ENCODE measurements around the gene MYMX. TPM values are rescaled to one million over a fixed set of nuclear protein-coding genes. Genes with fewer than 3 reads are reported as not detected.

The MYMX gene
- total and polyA plus RNA-seq, 2 of the 13 experiments (the other 11 are each of a cell fraction or from before 2014, with no cell fraction given) = not detected

DNA sequence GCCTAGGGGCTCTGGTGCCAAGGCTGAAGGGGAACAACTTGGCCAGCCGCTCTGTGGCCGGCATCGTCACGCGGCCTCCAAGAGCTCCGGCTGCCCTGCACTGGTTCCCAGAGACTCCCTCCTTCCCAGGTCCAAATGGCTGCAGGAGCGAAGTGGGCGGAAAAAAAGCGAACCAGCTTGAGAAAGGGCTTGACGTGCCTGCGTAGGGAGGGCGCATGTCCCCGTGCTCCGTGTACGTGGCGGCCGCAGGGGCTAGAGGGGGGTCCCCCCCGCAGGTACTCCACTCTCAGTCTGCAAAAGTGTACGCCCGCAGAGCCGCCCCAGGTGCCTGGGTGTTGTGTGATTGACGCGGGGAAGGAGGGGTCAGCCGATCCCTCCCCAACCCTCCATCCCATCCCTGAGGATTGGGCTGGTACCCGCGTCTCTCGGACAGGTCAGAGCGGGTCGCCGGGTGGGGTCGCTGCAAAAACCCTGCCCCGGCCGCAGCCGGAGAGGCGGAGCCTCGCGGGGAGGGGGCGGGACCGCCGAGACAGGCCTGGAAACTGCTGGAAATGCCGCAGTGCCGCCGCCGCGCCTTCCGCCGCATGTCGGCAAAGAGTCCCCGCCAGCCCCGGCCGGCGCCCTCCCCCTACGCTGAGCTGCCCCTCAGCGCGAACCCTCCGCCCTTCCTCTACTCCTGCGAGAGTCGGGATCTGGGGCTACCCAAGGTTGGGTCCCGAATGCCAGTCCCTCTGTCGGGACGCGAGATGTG is 29.4 kb downstream of the MYMX start (continued):
- no peak for TF ChIP-seq EZH2 (conservative IDR thresholded peaks at IDR 0.05; ENCODE audit: low read depth, low read length)
- TF ChIP-seq TOE1 (CRISPR knock-in tag; IDR thresholded peaks at IDR 0.05) = peak; percentile 32; the same call in 1 of the 2 replicates
- 0 out of 2 replicates have a peak, but pooled peaks have one; percentile 24 for TF ChIP-seq ZNF180 (CRISPR knock-in tag; IDR thresholded peaks at IDR 0.05; ENCODE audit: borderline replicate concordance, low read depth)
- TF ChIP-seq, protein P1, sequence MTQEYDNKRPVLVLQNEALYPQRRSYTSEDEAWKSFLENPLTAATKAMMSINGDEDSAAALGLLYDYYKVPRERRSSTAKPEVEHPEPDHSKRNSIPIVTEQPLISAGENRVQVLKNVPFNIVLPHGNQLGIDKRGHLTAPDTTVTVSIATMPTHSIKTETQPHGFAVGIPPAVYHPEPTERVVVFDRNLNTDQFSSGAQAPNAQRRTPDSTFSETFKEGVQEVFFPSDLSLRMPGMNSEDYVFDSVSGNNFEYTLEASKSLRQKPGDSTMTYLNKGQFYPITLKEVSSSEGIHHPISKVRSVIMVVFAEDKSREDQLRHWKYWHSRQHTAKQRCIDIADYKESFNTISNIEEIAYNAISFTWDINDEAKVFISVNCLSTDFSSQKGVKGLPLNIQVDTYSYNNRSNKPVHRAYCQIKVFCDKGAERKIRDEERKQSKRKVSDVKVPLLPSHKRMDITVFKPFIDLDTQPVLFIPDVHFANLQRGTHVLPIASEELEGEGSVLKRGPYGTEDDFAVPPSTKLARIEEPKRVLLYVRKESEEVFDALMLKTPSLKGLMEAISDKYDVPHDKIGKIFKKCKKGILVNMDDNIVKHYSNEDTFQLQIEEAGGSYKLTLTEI (CRISPR knock-in tag; conservative IDR thresholded peaks at IDR 0.05) = no peak
- TF ChIP-seq, protein P2, sequence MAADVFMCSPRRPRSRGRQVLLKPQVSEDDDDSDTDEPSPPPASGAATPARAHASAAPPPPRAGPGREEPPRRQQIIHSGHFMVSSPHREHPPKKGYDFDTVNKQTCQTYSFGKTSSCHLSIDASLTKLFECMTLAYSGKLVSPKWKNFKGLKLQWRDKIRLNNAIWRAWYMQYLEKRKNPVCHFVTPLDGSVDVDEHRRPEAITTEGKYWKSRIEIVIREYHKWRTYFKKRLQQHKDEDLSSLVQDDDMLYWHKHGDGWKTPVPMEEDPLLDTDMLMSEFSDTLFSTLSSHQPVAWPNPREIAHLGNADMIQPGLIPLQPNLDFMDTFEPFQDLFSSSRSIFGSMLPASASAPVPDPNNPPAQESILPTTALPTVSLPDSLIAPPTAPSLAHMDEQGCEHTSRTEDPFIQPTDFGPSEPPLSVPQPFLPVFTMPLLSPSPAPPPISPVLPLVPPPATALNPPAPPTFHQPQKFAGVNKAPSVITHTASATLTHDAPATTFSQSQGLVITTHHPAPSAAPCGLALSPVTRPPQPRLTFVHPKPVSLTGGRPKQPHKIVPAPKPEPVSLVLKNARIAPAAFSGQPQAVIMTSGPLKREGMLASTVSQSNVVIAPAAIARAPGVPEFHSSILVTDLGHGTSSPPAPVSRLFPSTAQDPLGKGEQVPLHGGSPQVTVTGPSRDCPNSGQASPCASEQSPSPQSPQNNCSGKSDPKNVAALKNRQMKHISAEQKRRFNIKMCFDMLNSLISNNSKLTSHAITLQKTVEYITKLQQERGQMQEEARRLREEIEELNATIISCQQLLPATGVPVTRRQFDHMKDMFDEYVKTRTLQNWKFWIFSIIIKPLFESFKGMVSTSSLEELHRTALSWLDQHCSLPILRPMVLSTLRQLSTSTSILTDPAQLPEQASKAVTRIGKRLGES (CRISPR knock-in tag; IDR thresholded peaks at IDR 0.05; ENCODE audit: borderline replicate concordance) = peak; percentile 32; the same call in 1 of the 2 replicates
- peak; percentile 80; the same call in 1 of the 2 replicates for TF ChIP-seq CSRNP1 (CRISPR knock-in tag; IDR thresholded peaks at IDR 0.05)
- peak; percentile 91; the same call in 1 of the 2 replicates for TF ChIP-seq BRD4 (CRISPR knock-in tag; IDR thresholded peaks at IDR 0.05)
- TF ChIP-seq TRAFD1 (CRISPR knock-in tag; IDR thresholded peaks at IDR 0.05; ENCODE audit: borderline replicate concordance) = no peak; the same call in 1 of the 2 replicates
- no peak for TF ChIP-seq ZBTB8A (CRISPR knock-in tag; IDR thresholded peaks at IDR 0.05; ENCODE audit: borderline replicate concordance, low read depth)
- TF ChIP-seq, protein P3, sequence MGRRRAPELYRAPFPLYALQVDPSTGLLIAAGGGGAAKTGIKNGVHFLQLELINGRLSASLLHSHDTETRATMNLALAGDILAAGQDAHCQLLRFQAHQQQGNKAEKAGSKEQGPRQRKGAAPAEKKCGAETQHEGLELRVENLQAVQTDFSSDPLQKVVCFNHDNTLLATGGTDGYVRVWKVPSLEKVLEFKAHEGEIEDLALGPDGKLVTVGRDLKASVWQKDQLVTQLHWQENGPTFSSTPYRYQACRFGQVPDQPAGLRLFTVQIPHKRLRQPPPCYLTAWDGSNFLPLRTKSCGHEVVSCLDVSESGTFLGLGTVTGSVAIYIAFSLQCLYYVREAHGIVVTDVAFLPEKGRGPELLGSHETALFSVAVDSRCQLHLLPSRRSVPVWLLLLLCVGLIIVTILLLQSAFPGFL (CRISPR knock-in tag; IDR thresholded peaks at IDR 0.05) = no peak; the same call in 1 of the 2 replicates
- TF ChIP-seq, protein P4, sequence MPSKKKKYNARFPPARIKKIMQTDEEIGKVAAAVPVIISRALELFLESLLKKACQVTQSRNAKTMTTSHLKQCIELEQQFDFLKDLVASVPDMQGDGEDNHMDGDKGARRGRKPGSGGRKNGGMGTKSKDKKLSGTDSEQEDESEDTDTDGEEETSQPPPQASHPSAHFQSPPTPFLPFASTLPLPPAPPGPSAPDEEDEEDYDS (CRISPR knock-in tag; IDR thresholded peaks at IDR 0.05) = peak; percentile 84
- TF ChIP-seq, protein P5, sequence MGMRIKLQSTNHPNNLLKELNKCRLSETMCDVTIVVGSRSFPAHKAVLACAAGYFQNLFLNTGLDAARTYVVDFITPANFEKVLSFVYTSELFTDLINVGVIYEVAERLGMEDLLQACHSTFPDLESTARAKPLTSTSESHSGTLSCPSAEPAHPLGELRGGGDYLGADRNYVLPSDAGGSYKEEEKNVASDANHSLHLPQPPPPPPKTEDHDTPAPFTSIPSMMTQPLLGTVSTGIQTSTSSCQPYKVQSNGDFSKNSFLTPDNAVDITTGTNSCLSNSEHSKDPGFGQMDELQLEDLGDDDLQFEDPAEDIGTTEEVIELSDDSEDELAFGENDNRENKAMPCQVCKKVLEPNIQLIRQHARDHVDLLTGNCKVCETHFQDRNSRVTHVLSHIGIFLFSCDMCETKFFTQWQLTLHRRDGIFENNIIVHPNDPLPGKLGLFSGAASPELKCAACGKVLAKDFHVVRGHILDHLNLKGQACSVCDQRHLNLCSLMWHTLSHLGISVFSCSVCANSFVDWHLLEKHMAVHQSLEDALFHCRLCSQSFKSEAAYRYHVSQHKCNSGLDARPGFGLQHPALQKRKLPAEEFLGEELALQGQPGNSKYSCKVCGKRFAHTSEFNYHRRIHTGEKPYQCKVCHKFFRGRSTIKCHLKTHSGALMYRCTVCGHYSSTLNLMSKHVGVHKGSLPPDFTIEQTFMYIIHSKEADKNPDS (CRISPR knock-in tag; IDR thresholded peaks at IDR 0.05) = no peak
